Stimulated activated CD8-positive, alpha-beta memory T cell treated with anti-CD3 and anti-CD28 coated beads, Interleukin-12 subunit alpha, Interleukin-12 subunit beta, amount 100 ng/mL, for 24 hours (primary cell): ENCODE measurements around the gene ZNF329.
A peak's percentile ranks its signal among the peaks of the same experiment; 100 is the strongest.
"Not testable (repeated sequence)": the region's sequence is repeated elsewhere in the genome, so short reads cannot be mapped to it uniquely, and the experiment has no call there.

Experiments used
- DNase-seq: peaks from one replicate; pipeline ENCODE4 v3.0.0-alpha.2; 2020; ENCODE audit errors: extremely low read depth

Gene ZNF329

GRCh38 chr19:58150328-58150921 is at the start of gene ZNF329:
Gene ZNF329 (minus strand): TSS chr19:58150789. CDS start chr19:58129503, 21,286 bp downstream.
- DNase-seq, result peak; percentile 82

GRCh38 chr19:58196901-58197616 is 46.5 kb upstream of the ZNF329 start:
- no peak for DNase-seq

GRCh38 chr19:58183817-58184215 is 33.2 kb upstream of the ZNF329 start:
- no peak for DNase-seq

- DNase-seq, result peak; percentile 82
Measured at GRCh38 chr19:58182989-58183816, 32.6 kb upstream of the ZNF329 start, which contains the start of gene ZNF274. Gene ZNF274 (plus strand): TSS chr19:58183061. CDS start chr19:58183966, 905 bp downstream.

GRCh38 chr19:58182577-58182988 is 32.0 kb upstream of the ZNF329 start:
- peak; percentile 60 for DNase-seq

GRCh38 chr19:58181902-58182576 is 31.4 kb upstream of the ZNF329 start:
- DNase-seq, result peak; percentile 23

GRCh38 chr19:58170860-58171259 is 20.3 kb upstream of the ZNF329 start:
- no peak for DNase-seq

- no peak for DNase-seq
Measured at GRCh38 chr19:58166708-58167280, 16.2 kb upstream of the ZNF329 start.

- DNase-seq, result no peak
Measured at GRCh38 chr19:58166268-58166667, 15.7 kb upstream of the ZNF329 start.

GRCh38 chr19:58157045-58157728 is 6.6 kb upstream of the ZNF329 start:
- no peak for DNase-seq

- peak; percentile 96 for DNase-seq
Measured at GRCh38 chr19:58154679-58155648, 4.4 kb upstream of the ZNF329 start.

- no peak for DNase-seq
Measured at GRCh38 chr19:58154287-58154678, 3.7 kb upstream of the ZNF329 start.

GRCh38 chr19:58153386-58153785 is 2.8 kb upstream of the ZNF329 start:
- DNase-seq, result no peak

GRCh38 chr19:58147475-58147874 is 3.1 kb downstream of the ZNF329 start:
- not testable (repeated sequence) for DNase-seq

- no peak for DNase-seq
Measured at GRCh38 chr19:58145849-58146248, 4.7 kb downstream of the ZNF329 start.

- DNase-seq, result no peak
Measured at GRCh38 chr19:58134244-58134643, 16.3 kb downstream of the ZNF329 start.

- DNase-seq, result no peak
Measured at GRCh38 chr19:58129284-58129683, 21.3 kb downstream of the ZNF329 start.

- no peak for DNase-seq
Measured at GRCh38 chr19:58128041-58128685, 22.4 kb downstream of the ZNF329 start.

- DNase-seq, result no peak
Measured at GRCh38 chr19:58123354-58123753, 27.2 kb downstream of the ZNF329 start.
